ENCODE measurements around the gene UVRAG. TPM values are rescaled to one million over a fixed set of nuclear protein-coding genes. Genes with fewer than 3 reads are reported as not detected.

UVRAG gene
- total and polyA plus RNA-seq, 2 of the 4 experiments (the other 2 are of a cell fraction), result 5.6 to 10.9 TPM

GRCh38 chr11:75911459-75911858 is 96.4 kb downstream of the UVRAG start:
- H2AK5ac ChIP-seq (ENCODE audit: low read depth, low read length), result no peak overlapping the region
- peaks cover 4 to 6% of the 10 kb centered on the region in 2 experiments; a peak in 3 of 4 replicates for H3K79me1 ChIP-seq (ENCODE audit: low read depth in 1 of 2, low read length in 2 of 2)
- no peak overlapping the region for H2BK5ac ChIP-seq (ENCODE audit: low read depth, low read length, poor library complexity, severe bottlenecking)
- ChIA-PET POLR2A (ENCODE audit: unreplicated experiment) (interaction anchor here (0.5 kb wide), 1 partner anchor 1374 kb away, joined by 3 read pairs; no protein-coding TSS in a partner anchor), CTCF (no interaction called here)
- no peaks in the 10 kb centered on the region for H3K9me3 ChIP-seq (ENCODE audit: control insufficient read depth, insufficient read depth, low read length)
- DNase-seq, result no peak
- no peak overlapping the region for H3K4me2 ChIP-seq (ENCODE audit: low read depth, low read length)
- H3K4me3 ChIP-seq (ENCODE audit: insufficient read depth, low read depth, low read length), result no peak overlapping the region
- dilution Hi-C loops (cut with HindIII; ENCODE audit: low sequenced_read_pairs, unreplicated experiment), result no loop called here
- no peak overlapping the region for H3K23ac ChIP-seq (ENCODE audit: low read depth, low read length)
- in situ Hi-C loops (cut with MboI; ENCODE audit: low sequenced_read_pairs), result no loop called here
- no peak overlapping the region for H3K9ac ChIP-seq (ENCODE audit: low read depth, low read length)
- no peak overlapping the region for H3K4ac ChIP-seq (ENCODE audit: low read depth, low read length)
- peaks cover 5% of the 10 kb centered on the region; the same call in 1 of the 2 replicates for H3K9me1 ChIP-seq (ENCODE audit: insufficient read depth, low read length)
- no TSS peak for BruUV-seq (replicated peaks)
- intact Hi-C loops (cut with micrococcal nuclease), result no loop called here
- H3K27ac ChIP-seq (ENCODE audit: insufficient read depth, low read length), result no peak overlapping the region
- no peak overlapping the region for H2BK20ac ChIP-seq (ENCODE audit: low read depth, low read length)
- no peak overlapping the region for H4K8ac ChIP-seq (ENCODE audit: low read depth in 2 of 2, low read length in 2 of 2)
- no peak overlapping the region for H2BK120ac ChIP-seq (ENCODE audit: low read depth, low read length)
- no peak overlapping the region; the same call in 1 of the 2 replicates for H3K14ac ChIP-seq (replicated peaks; ENCODE audit: low read depth, low read length)
- ATAC-seq (ENCODE audit: low read depth), result no peak
- no CpG with 5 or more reads among the region's 11 CpGs for WGBS, 2 experiments (ENCODE audit: extremely low coverage in 2 of 2, insufficient read length in 1 of 2)
- H4K20me1 ChIP-seq (ENCODE audit: insufficient read depth, low read length), result no peaks in the 10 kb centered on the region
- no peak overlapping the region for H2BK15ac ChIP-seq (ENCODE audit: low read depth, low read length)
- H3K4me1 ChIP-seq (ENCODE audit: control insufficient read depth, insufficient read depth, low read length), result no peaks in the 10 kb centered on the region
- H2AFZ ChIP-seq (replicated peaks; ENCODE audit: low read length, poor library complexity), result no peak overlapping the region
- H3K18ac ChIP-seq (ENCODE audit: low read depth, low read length), result no peak overlapping the region
- no peak overlapping the region for H4K5ac ChIP-seq (ENCODE audit: low read depth, low read length)
- no peak overlapping the region for H4K91ac ChIP-seq (ENCODE audit: insufficient read depth, low read depth, low read length)
- H2AK9ac ChIP-seq (replicated peaks; ENCODE audit: low read depth, low read length, poor library complexity), result no peak overlapping the region
- no peak overlapping the region for H3K56ac ChIP-seq (ENCODE audit: extremely low read depth, insufficient read depth, low read length)
- H3K36me3 ChIP-seq (ENCODE audit: control insufficient read depth, insufficient read depth, low read length), result 0 out of 2 replicates have a peak, but pooled peaks cover 2% of the 10 kb centered on the region
- TF ChIP-seq FOS (IDR thresholded peaks at IDR 0.05; ENCODE audit: low read depth, low read length) (no peak), BHLHE40 (IDR thresholded peaks at IDR 0.05; ENCODE audit: low read depth, low read length) (no peak), SMC3 (IDR thresholded peaks at IDR 0.05; ENCODE audit: low read depth, low read length) (no peak), RAD21 (IDR thresholded peaks at IDR 0.05; ENCODE audit: low read length) (no peak), CTCF (conservative IDR thresholded peaks at IDR 0.05; ENCODE audit: low read depth, low read length) (no peak), RFX5 (IDR thresholded peaks at IDR 0.05; ENCODE audit: low read depth, low read length) (no peak), CHD1 (IDR thresholded peaks at IDR 0.05; ENCODE audit: low read depth, low read length) (no peak), POLR2A (IDR thresholded peaks at IDR 0.05; ENCODE audit: low read depth, low read length) (no peak), RCOR1 (IDR thresholded peaks at IDR 0.05; ENCODE audit: insufficient replicate concordance, low read length) (no peak), MAFK (IDR thresholded peaks at IDR 0.05; ENCODE audit: low read depth, low read length) (no peak), NFE2L2 (IDR thresholded peaks at IDR 0.05; ENCODE audit: low read depth, low read length) (no peak), ELK1 (IDR thresholded peaks at IDR 0.05; ENCODE audit: borderline replicate concordance, low read depth, low read length) (no peak), MXI1 (IDR thresholded peaks at IDR 0.05; ENCODE audit: borderline replicate concordance, low read depth, low read length) (no peak), MAZ (IDR thresholded peaks at IDR 0.05; ENCODE audit: borderline replicate concordance, low read depth, low read length) (no peak), CEBPB (IDR thresholded peaks at IDR 0.05; ENCODE audit: low read depth, low read length) (no peak), USF2 (IDR thresholded peaks at IDR 0.05; ENCODE audit: low read depth, low read length) (no peak)
- no peaks in the 10 kb centered on the region for H3K27me3 ChIP-seq (ENCODE audit: control insufficient read depth, insufficient read depth, low read length)

Data from IMR-90 (cell line).